Fibroblast of skin of scalp (primary cell): ENCODE data around the gene LRMDA.

Source experiments
- DNase-seq: peaks from one replicate; pipeline ENCODE4 v3.0.0-alpha.2; 2013

Gene LRMDA

DNA sequence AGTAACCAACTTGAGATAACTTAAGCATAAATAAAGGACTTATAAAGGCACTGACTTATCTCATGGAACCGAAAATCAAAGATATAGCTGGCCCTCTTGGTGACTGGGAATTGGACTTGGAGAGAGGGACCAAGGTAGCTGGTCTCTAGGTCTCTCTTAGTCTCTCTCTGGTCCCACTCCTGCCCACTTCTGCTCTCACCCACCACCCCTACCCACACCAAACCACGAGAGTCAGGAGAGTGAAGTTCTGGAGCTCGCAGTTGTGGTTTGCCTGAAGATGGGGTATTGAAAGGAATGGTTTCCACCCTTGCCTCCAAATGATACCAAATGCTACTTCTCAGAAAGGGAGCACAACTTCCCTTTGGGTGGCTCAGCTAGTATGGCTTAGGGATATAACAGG lies 216.3 kb downstream of the LRMDA start:
- no peak for DNase-seq

DNA sequence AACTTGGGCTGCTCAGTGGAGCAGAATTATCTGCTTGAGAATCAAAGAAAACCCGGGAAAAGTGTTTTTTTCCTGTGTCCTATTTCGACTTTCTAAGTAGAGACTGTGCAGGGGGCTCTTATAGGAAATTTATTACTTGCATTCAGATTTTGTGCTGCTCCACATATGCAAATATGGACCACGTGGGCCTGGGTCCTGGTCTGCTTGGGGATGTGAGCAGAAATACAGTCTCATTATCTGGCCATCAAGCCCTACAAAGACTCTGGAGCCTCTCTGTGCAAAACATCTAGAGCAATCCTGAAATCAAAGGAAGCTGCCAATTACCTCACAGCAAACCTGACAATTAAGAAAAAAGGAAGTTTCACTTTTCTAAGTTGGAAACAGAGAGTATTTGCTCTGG lies 216.9 kb downstream of the LRMDA start:
- DNase-seq: no peak

DNA sequence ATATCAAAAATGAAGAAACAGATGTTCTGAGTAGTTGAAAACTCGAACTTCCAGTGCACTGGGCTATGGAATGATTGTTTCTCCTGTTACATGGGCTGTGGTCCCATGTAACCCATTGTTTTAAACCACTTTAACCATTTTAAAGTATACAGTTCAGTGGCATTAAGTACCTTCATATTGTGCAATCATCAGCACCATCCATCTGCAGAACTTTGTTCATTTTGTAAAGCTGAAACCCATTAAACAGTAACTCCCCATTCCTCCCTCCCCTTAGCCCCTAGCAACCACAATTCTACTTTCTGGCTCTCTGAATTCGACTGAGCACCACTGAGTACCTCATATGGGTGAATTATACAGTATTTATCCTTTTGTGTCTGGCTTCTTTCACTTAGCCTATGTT lies 217.4 kb downstream of the LRMDA start:
- no peak for DNase-seq

DNA sequence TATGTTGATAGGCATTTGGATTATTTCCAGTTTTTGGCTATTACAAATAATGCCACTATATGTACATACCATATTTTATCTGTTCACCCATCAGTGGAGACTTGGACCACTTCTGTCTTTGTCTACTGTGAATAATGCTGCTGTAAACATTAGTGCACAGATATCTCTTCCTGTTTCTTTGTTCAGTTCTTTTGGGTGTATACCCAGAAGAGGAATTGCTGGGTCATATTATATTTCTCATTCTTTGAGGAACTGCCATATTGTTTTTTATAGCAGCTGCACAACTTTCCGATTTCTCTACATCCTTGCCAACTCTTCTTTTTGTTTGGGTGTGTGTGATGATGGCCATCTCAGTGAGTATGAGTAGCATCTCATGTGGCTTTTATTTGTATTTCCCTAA lies 218.0 kb downstream of the LRMDA start:
- no peak for DNase-seq

DNA sequence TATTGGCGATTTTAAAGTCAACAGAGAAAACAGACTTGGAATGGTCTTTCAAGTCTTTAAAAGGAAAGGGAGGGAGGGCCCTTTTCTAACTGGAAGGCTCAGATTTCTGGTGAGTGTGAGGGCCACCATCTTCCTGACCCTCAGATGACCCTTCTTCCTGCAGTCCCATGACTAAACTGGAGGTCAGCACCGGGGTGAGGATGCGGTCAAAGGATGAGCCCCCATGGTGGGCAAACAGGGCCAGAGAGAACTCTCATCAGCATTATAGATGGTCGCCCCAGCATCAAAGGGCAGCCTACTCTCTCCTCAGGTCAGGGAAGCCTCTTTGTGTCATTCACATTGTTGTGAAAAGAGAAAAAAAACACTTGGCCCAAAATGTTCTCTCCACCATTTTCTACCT lies 219.2 kb downstream of the LRMDA start:
- DNase-seq: no peak

DNA sequence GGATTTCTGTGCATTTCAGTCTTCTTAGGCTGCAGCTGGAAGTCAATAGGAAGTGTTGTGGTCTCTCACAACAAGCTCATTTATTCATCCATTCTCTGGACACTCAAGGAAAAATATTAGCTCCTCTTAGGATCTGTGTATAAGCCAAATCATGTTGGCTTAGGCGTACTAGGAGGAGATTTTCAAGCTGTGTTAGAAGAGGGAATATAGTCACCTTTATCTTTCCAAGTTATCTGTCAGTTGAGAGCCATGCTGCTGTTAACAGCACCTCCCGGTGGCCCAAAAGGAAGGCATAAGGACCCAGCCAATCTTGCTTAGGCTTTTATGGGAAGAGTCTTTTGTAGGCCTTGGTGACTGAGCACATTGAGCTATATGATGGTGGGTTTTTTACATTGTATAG lies 220.0 kb downstream of the LRMDA start:
- peak; percentile 34 for DNase-seq

DNA sequence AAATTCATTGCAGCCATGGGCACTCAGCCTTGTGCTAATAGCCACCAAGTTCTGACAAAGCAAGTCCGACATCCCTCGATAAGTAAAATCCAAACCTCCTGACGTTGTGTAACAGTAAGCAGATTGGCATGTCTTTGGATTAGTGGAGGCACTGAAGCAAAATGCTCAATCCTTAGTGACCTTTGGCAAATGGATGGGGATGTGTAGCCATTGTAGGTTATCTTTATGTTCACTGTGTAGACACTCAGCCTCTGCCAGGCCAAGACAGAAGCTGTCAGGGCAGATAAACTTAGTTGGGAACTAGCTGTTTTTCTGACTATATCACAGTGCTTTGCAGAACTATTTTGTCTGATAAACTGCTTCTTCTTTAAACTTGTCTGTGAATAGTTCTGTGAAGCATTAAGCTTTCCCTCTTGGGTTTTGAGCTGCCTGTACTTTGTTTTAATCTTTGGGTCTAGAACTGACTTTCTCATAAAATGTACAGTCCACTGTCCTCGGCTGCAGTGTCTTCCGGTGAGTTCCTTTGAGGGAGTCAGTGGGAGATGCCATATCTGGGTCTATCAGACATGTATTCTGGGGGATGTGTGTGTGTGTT lies 220.8 kb downstream of the LRMDA start:
- DNase-seq: no peak

DNA sequence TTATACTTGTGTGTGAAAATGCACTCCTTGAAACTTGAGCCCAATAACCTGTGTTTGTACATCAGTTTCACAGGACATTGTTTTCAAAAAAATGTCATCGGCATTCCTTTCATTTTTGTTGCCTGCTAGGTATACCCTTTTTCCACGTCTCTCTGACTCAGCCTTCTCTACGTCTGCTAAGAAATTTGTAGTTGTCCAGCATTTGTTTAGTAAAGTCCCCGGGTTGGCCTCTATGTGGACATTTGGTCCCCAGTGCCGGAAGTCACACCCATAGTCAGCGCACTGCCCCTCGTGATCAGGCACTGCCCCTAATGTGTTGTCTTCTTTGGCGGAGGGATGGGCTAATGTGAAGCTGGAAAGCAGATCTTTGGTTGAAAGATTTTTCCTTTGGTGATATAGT lies 222.3 kb downstream of the LRMDA start:
- DNase-seq: no peak

DNA sequence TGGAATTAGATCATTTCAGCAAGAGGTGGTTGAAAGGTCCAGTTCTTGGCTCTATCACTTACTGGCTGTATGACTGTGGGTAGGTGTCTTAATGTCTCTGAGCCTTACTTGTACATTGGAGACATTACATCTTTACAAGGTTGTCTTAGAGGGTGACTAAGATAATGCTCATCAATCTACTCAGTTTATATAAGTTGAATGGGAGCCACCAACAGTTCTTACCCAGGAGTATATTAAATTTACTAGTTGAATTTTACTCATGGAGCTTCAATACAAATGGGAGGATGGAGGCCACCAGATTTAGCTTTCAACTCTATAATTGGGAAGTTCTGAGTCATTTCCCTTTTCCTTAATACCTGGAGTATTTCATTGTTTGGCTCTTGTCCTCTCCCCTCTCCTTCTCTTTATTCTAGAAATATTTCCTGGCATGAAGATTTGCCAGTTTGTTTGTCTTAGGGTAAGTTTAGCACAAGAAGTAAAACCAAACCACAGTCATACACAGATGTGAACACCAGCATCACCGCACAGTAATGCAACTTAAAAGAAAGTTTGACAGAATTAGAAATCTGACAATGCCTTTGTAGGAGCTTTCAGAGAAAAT lies 222.8 kb downstream of the LRMDA start:
- no peak for DNase-seq

DNA sequence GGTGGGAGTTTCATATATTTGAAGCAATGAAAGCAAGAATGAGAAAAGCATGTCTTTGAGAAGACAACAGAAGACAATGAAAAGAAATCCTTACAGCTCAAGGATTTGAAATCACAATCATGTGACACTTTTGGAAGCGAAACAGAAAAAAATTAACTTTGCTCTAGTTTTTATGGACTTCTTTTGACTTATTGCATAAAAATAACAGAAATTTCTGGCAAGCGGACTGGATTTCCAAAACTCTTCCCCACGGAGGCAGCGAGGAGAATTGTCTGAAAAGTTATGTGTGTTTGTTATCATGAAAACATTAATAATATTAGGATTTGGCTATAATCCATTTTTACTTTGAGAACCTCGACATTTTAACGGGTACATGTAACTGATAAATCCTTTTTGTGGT lies 223.3 kb downstream of the LRMDA start:
- no peak for DNase-seq

DNA sequence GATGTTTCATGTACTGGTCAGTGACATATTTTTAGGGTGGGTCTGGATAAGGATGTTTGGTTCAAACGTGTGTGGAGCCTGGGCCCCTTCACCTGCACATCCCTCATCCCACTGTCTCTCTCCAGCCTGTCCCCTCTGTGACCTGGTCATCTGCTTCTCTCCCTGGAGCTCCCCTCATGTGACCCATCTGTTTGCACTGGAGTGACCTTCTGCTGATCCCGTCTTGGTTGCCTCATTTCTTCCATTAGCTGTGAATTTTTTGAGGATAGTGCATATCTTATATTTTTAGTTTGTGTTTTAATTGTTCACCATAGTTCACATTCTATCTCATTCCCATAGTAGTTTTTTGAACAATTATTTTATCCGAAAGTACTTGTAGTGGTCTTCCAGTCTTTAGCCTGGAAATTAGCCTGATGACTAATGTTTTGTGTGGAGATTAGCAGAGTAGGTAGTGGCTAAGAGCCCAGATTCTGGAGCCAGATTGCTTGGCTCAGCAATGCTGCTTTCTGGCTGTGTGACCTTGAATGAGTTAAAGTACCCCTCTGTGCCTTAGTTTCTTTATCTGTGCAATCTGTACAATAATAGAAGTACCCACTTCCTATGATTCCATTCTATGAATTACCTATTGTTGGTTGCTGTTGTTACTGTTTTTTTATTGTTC lies 224.5 kb downstream of the LRMDA start:
- DNase-seq: peak; percentile 56

DNA sequence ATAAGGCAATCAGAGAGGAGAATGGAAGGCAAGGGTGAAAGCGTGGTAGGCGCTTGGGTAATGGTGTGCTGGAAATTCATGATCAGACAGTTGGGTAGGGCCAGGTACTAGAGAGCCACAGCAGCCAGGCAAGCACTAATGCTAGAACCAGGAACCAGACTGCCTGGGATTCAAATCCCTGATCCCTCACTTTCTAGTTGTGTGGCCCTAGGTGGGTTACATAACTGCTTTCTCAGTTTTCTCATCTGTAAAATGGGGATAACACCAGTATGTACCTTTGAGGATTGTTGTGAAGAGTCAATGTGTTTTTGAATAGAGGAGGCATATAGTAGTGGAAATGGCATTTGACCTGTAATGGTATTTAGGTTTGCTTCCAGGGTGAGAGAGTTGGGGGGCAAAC lies 225.9 kb downstream of the LRMDA start:
- no peak for DNase-seq

DNA sequence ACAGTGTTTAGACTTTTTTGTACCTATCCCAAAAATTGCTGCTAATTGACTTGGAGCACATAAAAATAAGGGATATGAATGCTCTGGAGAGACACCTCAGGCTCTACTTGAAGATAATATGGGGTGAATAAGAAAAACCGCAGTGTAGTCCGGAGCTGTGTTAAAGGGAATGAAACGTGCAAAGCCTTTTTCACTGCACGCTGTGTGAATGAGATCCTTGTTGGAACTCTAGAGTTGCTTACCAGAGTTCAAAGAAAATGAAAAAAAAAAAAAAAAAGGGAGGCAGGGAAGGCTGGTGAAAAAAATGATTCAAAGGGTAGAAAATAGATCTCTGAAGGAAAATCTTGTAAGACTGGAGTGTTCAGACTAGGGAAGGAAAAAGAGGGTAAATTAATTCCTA lies 226.6 kb downstream of the LRMDA start:
- no peak for DNase-seq

DNA sequence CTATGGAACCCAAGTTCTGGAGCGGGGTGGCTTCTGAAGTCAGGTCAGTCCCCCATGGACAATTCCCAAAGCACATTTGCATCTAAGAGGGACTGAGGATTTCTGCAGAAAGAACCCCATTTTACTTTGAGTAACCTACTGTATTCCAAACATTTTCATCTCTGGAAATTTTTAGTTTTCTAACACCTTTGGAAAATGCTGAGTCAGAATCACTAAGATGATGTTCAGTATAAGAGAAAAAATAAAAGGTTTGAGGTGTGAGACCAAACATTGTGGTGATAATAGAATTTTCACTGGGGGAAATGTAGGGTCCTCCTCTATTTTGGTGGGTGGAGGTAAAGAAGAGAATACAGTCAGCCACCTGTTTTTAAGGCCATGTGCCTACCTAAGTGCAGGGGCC lies 227.1 kb downstream of the LRMDA start:
- DNase-seq: no peak

DNA sequence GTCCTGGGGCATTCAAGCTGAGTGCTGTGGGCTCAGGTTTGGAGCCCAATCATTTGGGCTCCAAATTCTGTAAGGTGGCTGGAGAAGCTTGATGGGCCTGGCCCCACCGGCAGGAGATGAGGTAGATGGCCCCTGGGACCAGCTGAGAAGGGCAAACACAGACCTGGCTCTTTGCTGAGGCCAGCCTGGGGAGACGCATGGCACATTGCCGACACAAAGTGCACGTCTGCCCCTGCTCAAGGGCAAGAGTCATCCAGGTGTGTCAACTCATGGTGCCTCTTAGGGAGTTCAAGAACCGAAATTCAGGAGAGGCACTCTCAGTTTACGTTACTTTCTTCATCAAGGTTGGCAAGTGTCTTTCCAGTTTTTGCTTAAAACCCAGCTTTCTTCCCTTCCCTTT lies 227.5 kb downstream of the LRMDA start:
- DNase-seq: no peak

DNA sequence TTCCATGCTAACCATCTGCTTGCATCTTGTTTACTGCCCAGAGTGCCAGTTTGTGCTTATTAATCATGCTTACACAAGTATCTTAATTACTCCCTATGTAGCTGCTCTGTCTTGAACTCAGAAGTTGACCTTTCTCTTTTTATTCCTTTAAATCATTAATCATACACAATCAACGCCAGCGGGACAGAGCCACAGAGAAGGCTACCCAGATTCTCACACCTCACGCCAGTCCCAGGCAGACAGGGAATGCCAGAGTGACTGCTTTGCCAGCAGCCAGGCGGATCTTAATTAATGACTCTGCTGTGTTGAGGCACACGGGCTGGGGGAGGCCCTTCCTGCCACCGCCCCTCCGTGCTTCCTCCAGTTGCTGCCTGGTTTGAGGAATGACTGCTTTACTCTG lies 229.4 kb downstream of the LRMDA start:
- DNase-seq: no peak

DNA sequence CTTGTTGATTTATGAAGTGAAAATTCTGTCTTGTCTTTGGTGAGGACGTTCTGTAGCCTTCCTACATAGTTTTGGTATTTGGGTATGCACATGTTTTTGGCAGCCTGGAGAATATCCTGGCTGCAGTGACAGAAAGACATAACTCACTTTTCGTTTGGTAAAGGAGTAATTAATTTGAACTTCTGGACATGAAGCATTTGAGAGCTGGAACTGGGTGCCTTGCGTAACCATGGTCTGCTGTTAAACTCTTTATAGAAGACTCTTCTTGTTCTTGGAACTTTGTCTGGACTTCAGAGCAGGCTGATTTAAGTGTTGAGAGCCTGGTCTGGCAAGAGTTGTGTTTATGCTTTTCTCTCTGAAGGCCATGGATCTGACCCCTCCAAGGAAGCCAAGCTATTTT lies 231.3 kb downstream of the LRMDA start:
- DNase-seq: peak; percentile 83

DNA sequence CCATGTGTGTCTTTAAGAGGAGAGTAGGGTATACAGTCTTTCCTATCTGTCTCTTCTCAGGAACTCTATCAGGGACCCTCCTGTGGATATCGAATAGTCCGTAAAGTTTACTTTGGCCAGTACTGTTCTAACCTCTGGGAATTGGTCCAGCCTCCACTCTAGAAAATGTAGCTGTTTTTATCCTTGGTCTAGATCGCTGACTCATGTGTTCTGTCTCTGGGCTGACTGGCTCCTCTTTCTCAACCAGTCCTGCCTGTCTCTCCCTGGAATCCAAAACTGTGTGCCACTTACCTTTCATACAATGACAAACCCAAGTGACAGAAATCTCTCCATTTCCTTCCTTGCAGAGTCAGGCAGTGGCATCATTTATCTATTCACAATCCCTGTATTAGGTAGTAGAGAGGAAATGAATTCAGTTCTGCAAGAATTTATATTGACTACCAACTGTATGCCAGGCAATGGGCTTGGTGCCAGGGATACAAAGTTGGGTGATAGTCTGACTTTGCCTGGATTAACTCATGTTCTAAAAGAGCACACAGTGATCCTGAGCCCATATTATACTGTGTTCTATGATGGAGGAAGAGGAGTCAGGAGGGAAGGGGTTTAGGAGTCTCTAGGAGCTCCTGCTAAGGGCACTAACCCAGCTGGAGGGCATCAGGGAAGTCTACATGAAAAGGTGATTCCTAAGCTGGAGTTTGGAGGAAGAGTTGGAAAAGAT lies 232.7 kb downstream of the LRMDA start:
- DNase-seq: no peak

DNA sequence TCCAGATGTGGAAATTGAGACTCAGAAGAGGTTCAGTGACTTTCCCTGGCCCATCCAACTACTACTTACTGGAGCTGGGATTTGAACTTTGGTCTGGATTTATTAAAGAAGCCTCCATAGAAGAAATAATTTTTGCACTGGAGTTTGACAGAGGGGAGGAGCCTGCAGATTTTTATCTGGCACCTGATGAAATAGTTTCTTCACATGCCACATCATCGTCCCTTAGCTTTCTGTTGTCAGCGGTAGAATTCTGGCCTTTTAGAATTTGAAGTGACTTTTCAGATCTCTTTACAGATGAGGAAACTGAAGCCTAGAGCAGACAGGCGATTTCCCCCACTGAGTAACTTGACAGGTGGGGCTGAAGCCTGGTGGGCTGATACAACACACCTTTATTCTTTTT lies 233.5 kb downstream of the LRMDA start:
- no peak for DNase-seq

DNA sequence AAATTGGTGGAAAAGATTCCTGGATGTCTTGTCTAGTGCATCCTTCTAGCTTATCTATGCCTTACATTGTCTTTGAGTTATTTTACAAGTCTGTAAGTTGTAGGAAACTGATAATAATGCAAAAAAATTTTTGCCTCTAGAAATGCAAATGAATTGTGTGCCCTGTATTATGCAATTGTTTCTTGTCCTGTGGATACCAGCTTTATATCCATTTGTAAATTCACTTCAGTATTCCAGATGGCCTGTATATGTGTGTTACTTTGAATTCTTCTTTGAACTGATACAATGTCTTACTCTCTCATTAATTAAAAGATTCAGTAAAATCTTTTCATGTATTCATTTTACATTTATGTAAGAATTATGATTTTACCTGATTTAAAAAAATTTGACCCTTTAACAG lies 234.3 kb downstream of the LRMDA start:
- DNase-seq: no peak

DNA sequence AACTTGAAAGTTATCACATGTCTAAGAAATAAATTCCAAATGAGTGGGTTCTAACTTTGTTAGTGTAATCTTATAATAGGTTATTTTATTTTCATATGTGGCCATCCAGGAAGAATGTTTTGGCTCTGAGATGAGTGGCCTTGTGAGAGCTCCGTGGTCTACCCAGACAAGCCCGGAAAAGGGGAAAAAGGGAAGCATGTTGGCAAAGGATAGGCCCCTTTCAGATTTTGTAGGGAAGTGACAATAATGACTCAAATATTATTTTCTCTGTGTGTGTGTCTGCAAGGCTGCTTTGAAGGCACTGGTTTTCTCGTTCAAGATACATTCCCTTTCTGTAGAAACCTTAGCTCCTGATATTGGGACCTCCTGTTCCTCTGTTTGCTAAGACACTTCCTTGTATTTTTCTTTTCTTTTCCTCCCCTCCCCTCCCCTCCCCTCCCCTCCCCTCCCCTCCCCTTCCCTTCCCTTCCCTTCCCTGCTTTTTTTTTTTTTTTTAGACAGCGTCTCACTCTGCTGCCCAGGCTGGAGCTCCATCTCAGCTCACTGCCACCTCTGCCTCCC lies 240.8 kb downstream of the LRMDA start:
- no peak for DNase-seq

DNA sequence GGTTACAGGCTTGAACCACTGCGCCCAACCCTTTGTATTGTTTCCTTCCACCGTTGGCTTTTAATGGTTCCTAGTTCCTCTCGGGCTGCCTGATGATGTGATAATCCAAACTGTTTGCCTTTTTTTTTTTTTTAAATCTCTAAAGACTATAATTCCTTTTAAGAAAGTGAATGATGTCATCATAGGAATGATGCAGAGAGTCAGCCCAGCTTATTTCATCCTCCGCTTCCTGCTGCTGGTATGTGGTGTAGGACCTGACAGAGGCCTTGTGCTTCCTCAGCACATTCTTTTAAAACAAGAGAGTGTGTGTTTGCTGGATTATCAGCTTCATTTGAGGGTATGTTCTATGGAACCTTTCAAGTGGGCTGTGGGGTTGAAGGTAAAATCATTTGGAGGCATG lies 241.4 kb downstream of the LRMDA start:
- peak; percentile 63 for DNase-seq

DNA sequence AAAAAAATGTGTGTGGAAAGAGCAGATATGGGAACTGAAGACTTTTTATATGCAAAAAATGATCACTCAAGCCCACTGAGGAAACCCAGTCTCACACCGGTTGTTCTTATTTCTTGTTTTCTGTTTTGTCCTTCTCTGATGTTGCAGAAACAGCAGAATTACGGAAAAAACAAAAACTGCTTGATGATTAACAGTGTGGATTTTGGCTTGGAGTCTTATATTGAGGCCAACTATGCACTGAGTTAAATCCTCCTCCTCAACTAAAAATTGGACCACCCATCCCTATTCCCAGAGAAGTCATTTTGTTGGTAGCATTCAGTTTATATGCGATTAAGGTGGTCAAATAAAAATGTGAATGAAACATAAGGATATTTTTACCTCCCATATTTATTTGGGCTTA lies 246.1 kb downstream of the LRMDA start:
- DNase-seq: no peak

DNA sequence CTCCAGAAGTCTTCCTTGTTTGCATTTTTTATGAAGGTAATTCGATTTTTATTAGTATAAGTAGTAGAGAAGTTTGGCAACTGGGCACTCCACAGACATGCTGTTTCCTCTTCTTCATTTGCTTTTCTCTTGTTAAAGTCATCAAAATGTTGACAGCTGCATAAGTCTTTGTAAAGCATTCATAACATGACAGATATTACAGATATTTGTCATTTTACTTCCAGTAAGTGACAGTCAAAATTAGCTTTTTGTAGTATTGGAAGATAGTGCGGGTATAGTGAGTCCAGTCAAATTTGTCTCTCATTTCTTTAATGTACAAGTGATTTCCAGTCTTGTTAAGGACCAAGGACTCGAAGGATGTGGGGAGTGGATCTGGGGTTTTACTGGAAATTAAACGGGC lies 247.1 kb downstream of the LRMDA start:
- DNase-seq: no peak
